CD14-positive monocyte (primary cell): Measurements from ENCODE around the gene SEZ6L. TPM values are rescaled to one million over a fixed set of nuclear protein-coding genes. Genes with fewer than 3 reads are reported as not detected.

Source experiments
- DNase-seq, 3 donors: peaks; one replicate each; pipeline ENCODE4 v3.0.0-alpha.2; 2011 to 2022
- H2AFZ ChIP-seq: 2 replicates; pipeline ENCODE4 v1.6.0; 2012; ENCODE audit warnings: mild to moderate bottlenecking, low read depth, low read length, inconsistent platforms; ENCODE audit not compliant: insufficient read depth, poor library complexity, severe bottlenecking
- H3K27ac ChIP-seq, 2 donors: 1 replicate in 1 of 2; 2 replicates in 1 of 2; pipeline ENCODE4 v1.5.1; 2012 to 2013; ENCODE audit warnings: low read length in 2 of 2, control low read depth in 1 of 2, inconsistent platforms in 1 of 2, low read depth in 1 of 2, mild to moderate bottlenecking in 1 of 2
- H3K27me3 ChIP-seq, 2 donors: one replicate each; pipeline versions ENCODE4 v1.6.0 to v1.6.1; 2011 to 2013; ENCODE audit warnings: low read length in 2 of 2; ENCODE audit not compliant: control insufficient read depth in 2 of 2, insufficient read depth in 2 of 2
- H3K36me3 ChIP-seq, 2 donors: replicated peaks in 1 of 2; 1 replicate in 1 of 2; 2 replicates in 1 of 2; pipeline versions ENCODE4 v1.5.1 to v1.6.1; 2012 to 2013; ENCODE audit warnings: low read length in 2 of 2, control low read depth in 1 of 2, inconsistent platforms in 1 of 2, mild to moderate bottlenecking in 1 of 2; ENCODE audit not compliant: insufficient read depth in 2 of 2, control insufficient read depth in 1 of 2
- H3K4me1 ChIP-seq, 2 donors: 1 replicate in 1 of 2; 2 replicates in 1 of 2; pipeline versions ENCODE4 v1.5.1 to v1.6.1; 2012 to 2013; ENCODE audit warnings: low read length in 2 of 2, control low read depth in 1 of 2, inconsistent platforms in 1 of 2, mild to moderate bottlenecking in 1 of 2, moderate library complexity in 1 of 2; ENCODE audit not compliant: insufficient read depth in 2 of 2, control insufficient read depth in 1 of 2
- H3K4me2 ChIP-seq: replicated peaks from 2 replicates; pipeline ENCODE3; 2012; ENCODE audit warnings: low read length, moderate library complexity, mild to moderate bottlenecking; ENCODE audit not compliant: poor library complexity, severe bottlenecking; ENCODE audit errors: extremely low read depth
- H3K4me3 ChIP-seq, 3 experiments: fragments of 200-600 bp in 1 of 3; sonication (generic) in 1 of 3; replicated peaks in 1 of 3; 1 replicate in 2 of 3; 2 replicates in 1 of 3; pipeline ENCODE4 v1.5.1; 2011 to 2013; ENCODE audit warnings: low read length in 3 of 3, mild to moderate bottlenecking in 3 of 3, control low read depth in 2 of 3, low read depth in 2 of 3, inconsistent platforms in 1 of 3, moderate library complexity in 1 of 3
- H3K79me2 ChIP-seq: 2 replicates; pipeline ENCODE4 v1.6.0; 2012; ENCODE audit warnings: mild to moderate bottlenecking, control low read depth, inconsistent platforms, low read length, moderate library complexity; ENCODE audit not compliant: insufficient read depth
- H3K9ac ChIP-seq: 2 replicates; pipeline ENCODE4 v1.6.0; 2017; ENCODE audit warnings: low read length, mild to moderate bottlenecking; ENCODE audit not compliant: insufficient read depth, poor library complexity, severe bottlenecking
- H3K9me3 ChIP-seq, 2 donors: replicated peaks in 1 of 2; 1 replicate in 1 of 2; 2 replicates in 1 of 2; pipeline versions ENCODE4 v1.5.1 to v1.6.1; 2012 to 2013; ENCODE audit warnings: low read length in 2 of 2, control low read depth in 1 of 2; ENCODE audit not compliant: control insufficient read depth in 1 of 2, insufficient read depth in 1 of 2
- H4K20me1 ChIP-seq: 2 replicates; pipeline ENCODE4 v1.6.0; 2012; ENCODE audit warnings: mild to moderate bottlenecking, low read length, control low read depth, moderate library complexity; ENCODE audit not compliant: insufficient read depth
- H3K27ac Mint-ChIP-seq, 7 donors: one replicate each; pipeline ENCODE4 v1.8.0; 2020; ENCODE audit warnings: mild to moderate bottlenecking in 7 of 7, mixed read lengths in 7 of 7, moderate library complexity in 6 of 7, inconsistent platforms in 2 of 7
- H3K27me3 Mint-ChIP-seq, 3 donors: one replicate each; pipeline ENCODE4 v1.8.0; 2021 to 2022; ENCODE audit warnings: low read depth in 3 of 3, mild to moderate bottlenecking in 3 of 3, mixed read lengths in 3 of 3, moderate library complexity in 3 of 3, inconsistent platforms in 1 of 3
- H3K36me3 Mint-ChIP-seq, 2 donors: one replicate each; pipeline ENCODE4 v1.8.0; 2020; ENCODE audit warnings: mixed read lengths in 2 of 2, inconsistent platforms in 1 of 2, mild to moderate bottlenecking in 1 of 2
- H3K4me1 Mint-ChIP-seq: one replicate; pipeline ENCODE4 v1.8.0; 2020; ENCODE audit warnings: mild to moderate bottlenecking, mixed read lengths
- H3K4me3 Mint-ChIP-seq, 2 donors: one replicate each; pipeline ENCODE4 v1.8.0; 2020; ENCODE audit warnings: mild to moderate bottlenecking in 2 of 2, mixed read lengths in 2 of 2, moderate library complexity in 1 of 2
- H3K9me3 Mint-ChIP-seq, 7 donors: one replicate each; pipeline ENCODE4 v1.8.0; 2020 to 2022; ENCODE audit warnings: mixed read lengths in 7 of 7, mild to moderate bottlenecking in 6 of 7, moderate library complexity in 6 of 7, inconsistent platforms in 2 of 7
- WGBS: methylation state at CpG from one replicate; pipeline ENCODE4 v1.1.5; 2013; ENCODE audit warnings: missing lambda C conversion rate; ENCODE audit not compliant: insufficient coverage; 5-methylcytosine and 5-hydroxymethylcytosine counted together
- intact Hi-C, 2 donors: fragments of 100-400 bp; cut with micrococcal nuclease; formaldehyde crosslinking; loops; one replicate each; pipeline versions ENCODE4 v1.15.0 to v1.15.1; 2023
- polyA plus RNA-seq, 3 donors: library from polyadenylated mRNA; depleted of rRNA in 1 of 3; unstranded in 2 of 3; stranded (reverse) in 1 of 3; fragments of 300-500 nt in 2 of 3; fragments of >200 nt in 1 of 3; fragmentation: Illumina TruSeq in 2 of 3; gene quantifications; 1 replicate in 2 of 3; 2 replicates in 1 of 3; pipeline ENCODE4 v1.2.3, GENCODE V29; 2012 to 2021
- TF ChIP-seq, protein P1 (sequence below): fragments of 200-600 bp; IDR thresholded peaks from one replicate; pipeline ENCODE4 v1.8.0; 2022; ENCODE audit warnings: antibody characterized with exemption, mild to moderate bottlenecking

Gene SEZ6L
- polyA plus RNA-seq, 3 donors: 0.43 to 2.8 (median 0.71) TPM

DNA sequence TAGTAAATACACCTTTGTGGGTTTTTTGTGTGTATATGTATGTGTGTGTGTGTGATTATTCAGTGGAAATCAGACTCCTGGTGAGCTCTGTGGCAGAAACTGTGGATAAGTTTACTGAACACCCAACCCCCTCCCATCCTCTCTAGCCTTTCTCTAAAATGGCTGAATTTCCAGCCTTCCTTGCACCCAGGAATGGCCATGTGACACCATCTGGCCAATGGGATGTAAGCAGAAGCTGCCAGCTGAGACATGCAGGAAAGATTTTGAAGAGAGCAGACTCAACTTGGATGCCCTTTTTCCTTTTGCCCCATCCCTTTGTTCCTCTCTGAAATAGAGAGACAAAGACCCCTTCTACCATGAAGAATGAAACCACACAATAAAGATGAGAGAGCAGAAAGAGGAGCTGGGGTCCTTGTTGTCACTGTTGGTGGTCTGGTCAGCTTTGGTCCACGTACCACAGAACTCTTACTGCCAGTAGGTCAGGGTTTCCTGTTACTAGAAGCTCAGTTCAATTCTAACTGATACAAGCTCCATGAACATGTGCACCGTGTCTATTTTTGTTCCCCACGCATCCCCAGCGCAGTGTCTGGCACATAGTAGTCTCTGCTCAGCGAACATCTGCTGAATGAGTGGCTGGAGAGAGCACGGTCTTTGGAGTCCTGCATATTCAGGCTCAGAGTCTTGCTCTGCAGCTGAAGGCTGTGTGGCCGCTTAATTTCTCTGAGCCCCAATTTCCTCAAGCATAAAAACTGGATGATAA is 57.5 kb downstream of the SEZ6L start:
- TF ChIP-seq, protein P1, sequence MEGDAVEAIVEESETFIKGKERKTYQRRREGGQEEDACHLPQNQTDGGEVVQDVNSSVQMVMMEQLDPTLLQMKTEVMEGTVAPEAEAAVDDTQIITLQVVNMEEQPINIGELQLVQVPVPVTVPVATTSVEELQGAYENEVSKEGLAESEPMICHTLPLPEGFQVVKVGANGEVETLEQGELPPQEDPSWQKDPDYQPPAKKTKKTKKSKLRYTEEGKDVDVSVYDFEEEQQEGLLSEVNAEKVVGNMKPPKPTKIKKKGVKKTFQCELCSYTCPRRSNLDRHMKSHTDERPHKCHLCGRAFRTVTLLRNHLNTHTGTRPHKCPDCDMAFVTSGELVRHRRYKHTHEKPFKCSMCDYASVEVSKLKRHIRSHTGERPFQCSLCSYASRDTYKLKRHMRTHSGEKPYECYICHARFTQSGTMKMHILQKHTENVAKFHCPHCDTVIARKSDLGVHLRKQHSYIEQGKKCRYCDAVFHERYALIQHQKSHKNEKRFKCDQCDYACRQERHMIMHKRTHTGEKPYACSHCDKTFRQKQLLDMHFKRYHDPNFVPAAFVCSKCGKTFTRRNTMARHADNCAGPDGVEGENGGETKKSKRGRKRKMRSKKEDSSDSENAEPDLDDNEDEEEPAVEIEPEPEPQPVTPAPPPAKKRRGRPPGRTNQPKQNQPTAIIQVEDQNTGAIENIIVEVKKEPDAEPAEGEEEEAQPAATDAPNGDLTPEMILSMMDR: no peak
- 93% methylated on average over 6 of the region's 7 CpGs for WGBS
- no peak overlapping the region for H3K27ac Mint-ChIP-seq

DNA sequence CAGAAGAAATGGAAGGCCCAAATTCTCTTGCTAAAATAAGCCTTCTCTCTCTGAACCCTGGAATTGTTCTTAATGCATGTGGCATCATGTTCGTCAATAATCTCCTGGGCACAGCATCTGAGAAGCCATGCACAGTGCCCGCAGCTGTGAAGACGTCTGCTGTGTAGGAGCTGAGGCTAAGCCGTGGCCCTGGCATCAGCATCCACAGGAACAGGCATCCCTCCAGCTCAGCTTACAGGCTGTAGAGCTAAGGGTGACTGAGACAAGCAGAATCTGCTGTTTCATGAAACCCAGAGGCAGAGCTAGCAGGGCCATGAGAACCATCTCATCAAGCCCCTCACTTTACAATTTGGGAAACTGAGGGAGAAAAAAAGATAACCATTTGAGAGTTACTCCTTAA is 60.6 kb downstream of the SEZ6L start:
- Histone ChIP-seq H3K36me3 (no peaks in the 10 kb centered on the region), H2AFZ (no peak overlapping the region), H3K79me2 (no peaks in the 10 kb centered on the region), H3K4me3 (no peak overlapping the region), H3K4me2 (no peak overlapping the region), H3K9me3 (no peaks in the 10 kb centered on the region), H3K4me1 (no peaks in the 10 kb centered on the region), H4K20me1 (no peaks in the 10 kb centered on the region), H3K9ac (no peak overlapping the region), H3K27me3 (no peaks in the 10 kb centered on the region), H3K27ac (no peak overlapping the region)
- H3K4me3 Mint-ChIP-seq: no peak overlapping the region
- no peaks in the 10 kb centered on the region for H3K36me3 Mint-ChIP-seq
- H3K4me1 Mint-ChIP-seq: no peaks in the 10 kb centered on the region
- 89% methylated on average over 4 of the region's 4 CpGs for WGBS
- peaks cover 0 to 7% (median 4%) of the 10 kb centered on the region in 3 donors for H3K27me3 Mint-ChIP-seq
- intact Hi-C loops: no loop called here
- peaks cover 0 to 2% (median 0%) of the 10 kb centered on the region in 7 donors for H3K9me3 Mint-ChIP-seq
- H3K27ac Mint-ChIP-seq: no peak overlapping the region
- DNase-seq: no peak
- TF ChIP-seq, protein P1: no peak

More for the DNA sequence above, 57.5 kb downstream of the SEZ6L start:
- no peak overlapping the region for H3K27ac ChIP-seq
- H4K20me1 ChIP-seq: no peaks in the 10 kb centered on the region
- H3K79me2 ChIP-seq: no peaks in the 10 kb centered on the region
- H3K36me3 ChIP-seq: no peaks in the 10 kb centered on the region
- Mint-ChIP-seq H3K36me3 (no peaks in the 10 kb centered on the region), H3K9me3 (peaks cover 0 to 4% (median 0%) of the 10 kb centered on the region in 7 donors), H3K4me3 (no peak overlapping the region), H3K4me1 (no peaks in the 10 kb centered on the region), H3K27me3 (peaks cover 0 to 6% (median 4%) of the 10 kb centered on the region in 3 donors)
- H3K27me3 ChIP-seq: no peaks in the 10 kb centered on the region
- no peak overlapping the region for H3K4me2 ChIP-seq
- intact Hi-C loops: no loop called here
- no peak overlapping the region for H3K4me3 ChIP-seq
- H3K9ac ChIP-seq: no peak overlapping the region
- H3K9me3 ChIP-seq: no peaks in the 10 kb centered on the region
- no peaks in the 10 kb centered on the region for H3K4me1 ChIP-seq
- H2AFZ ChIP-seq: no peak overlapping the region
- no peak for DNase-seq
